ENCODE measurements around the gene GGTLC1.

DNA sequence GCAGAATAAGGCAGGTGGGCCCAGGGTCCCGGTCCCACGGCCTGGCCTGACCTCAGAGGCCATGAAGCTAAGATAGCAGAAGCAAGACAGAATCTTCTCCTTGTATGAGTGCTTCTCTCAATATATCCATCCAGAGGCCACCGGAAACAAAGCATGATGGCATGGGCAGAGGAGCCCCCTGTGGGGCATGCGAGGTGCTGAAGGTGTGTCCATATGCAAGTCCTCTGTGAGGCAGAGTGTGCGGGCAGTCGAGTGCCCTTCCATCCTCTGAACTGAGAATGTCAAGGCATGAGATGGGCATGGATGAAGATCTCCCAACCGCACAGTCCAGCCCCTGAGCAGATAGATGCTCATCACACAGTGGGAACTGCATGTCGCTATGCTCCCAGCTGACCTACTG is 9.8 kb upstream of the GGTLC1 start:
- TF ChIP-seq, protein P1, sequence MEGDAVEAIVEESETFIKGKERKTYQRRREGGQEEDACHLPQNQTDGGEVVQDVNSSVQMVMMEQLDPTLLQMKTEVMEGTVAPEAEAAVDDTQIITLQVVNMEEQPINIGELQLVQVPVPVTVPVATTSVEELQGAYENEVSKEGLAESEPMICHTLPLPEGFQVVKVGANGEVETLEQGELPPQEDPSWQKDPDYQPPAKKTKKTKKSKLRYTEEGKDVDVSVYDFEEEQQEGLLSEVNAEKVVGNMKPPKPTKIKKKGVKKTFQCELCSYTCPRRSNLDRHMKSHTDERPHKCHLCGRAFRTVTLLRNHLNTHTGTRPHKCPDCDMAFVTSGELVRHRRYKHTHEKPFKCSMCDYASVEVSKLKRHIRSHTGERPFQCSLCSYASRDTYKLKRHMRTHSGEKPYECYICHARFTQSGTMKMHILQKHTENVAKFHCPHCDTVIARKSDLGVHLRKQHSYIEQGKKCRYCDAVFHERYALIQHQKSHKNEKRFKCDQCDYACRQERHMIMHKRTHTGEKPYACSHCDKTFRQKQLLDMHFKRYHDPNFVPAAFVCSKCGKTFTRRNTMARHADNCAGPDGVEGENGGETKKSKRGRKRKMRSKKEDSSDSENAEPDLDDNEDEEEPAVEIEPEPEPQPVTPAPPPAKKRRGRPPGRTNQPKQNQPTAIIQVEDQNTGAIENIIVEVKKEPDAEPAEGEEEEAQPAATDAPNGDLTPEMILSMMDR (IDR thresholded peaks at IDR 0.05) = no peak
- TF ChIP-seq EP300 (IDR thresholded peaks at IDR 0.05) (no peak), POLR2A (IDR thresholded peaks at IDR 0.05) (no peak)
